MCF 10A (cell line): ENCODE results near the gene ELMO1. TPM values are rescaled to one million over a fixed set of nuclear protein-coding genes. Genes with fewer than 3 reads are reported as not detected.

ENCODE experiments used
- BruUV-seq: library from RNA; stranded (reverse); fragments of 400-500 nt; replicated peaks from 2 replicates; lab custom pipeline; 2021; lab: Mats Ljungman, UMichigan
- CTCF ChIA-PET: fragments of 300-600 bp; sonication (Branson Sonifier 250); formaldehyde crosslinking; extraction: SDS; loops from one replicate; lab custom pipeline; 2021; ENCODE audit warnings: antibody characterized with exemption, inconsistent platforms; lab: Yijun Ruan, JAX
- POLR2A ChIA-PET: fragments of 300-600, 350-650 bp; sonication (Branson Sonifier 250); formaldehyde crosslinking; extraction: SDS; loops from one replicate; lab custom pipeline; 2020; ENCODE audit warnings: antibody characterized with exemption, inconsistent platforms; lab: Yijun Ruan, JAX
- DNase-seq: peaks from one replicate; pipeline ENCODE4 v3.0.0-alpha.2; 2018; ENCODE audit not compliant: unreplicated experiment
- H3K27ac Mint-ChIP-seq: one replicate; pipeline ENCODE4 v1.8.0; 2022; ENCODE audit warnings: mild to moderate bottlenecking, low read depth, mixed read lengths; ENCODE audit not compliant: unreplicated experiment
- H3K27me3 Mint-ChIP-seq: one replicate; pipeline ENCODE4 v1.8.0; 2022; ENCODE audit warnings: mixed read lengths; ENCODE audit not compliant: insufficient read depth, unreplicated experiment
- H3K36me3 Mint-ChIP-seq: one replicate; pipeline ENCODE4 v1.8.0; 2022; ENCODE audit warnings: mild to moderate bottlenecking, moderate library complexity, mixed read lengths; ENCODE audit not compliant: insufficient read depth, unreplicated experiment
- H3K4me1 Mint-ChIP-seq: one replicate; pipeline ENCODE4 v1.8.0; 2022; ENCODE audit warnings: mixed read lengths; ENCODE audit not compliant: insufficient read depth, unreplicated experiment
- H3K4me3 Mint-ChIP-seq: one replicate; pipeline ENCODE4 v1.8.0; 2022; ENCODE audit warnings: mild to moderate bottlenecking, moderate library complexity, mixed read lengths; ENCODE audit not compliant: unreplicated experiment
- H3K9me3 Mint-ChIP-seq: one replicate; pipeline ENCODE4 v1.8.0; 2022; ENCODE audit warnings: mixed read lengths; ENCODE audit not compliant: unreplicated experiment
- CTCF ChIP-seq: fragments of 200-600 bp; IDR thresholded peaks from one replicate; pipeline ENCODE4 v1.8.0; 2022; ENCODE audit warnings: antibody characterized with exemption, mild to moderate bottlenecking; ENCODE audit not compliant: unreplicated experiment
- intact Hi-C: fragments of 100-400 bp; cut with micrococcal nuclease; formaldehyde crosslinking; loops from 2 replicates; pipeline ENCODE4 v1.14.1; 2022
- total RNA-seq: library from RNA; stranded (reverse); gene quantifications from 2 replicates; pipeline ENCODE4 v1.2.3, GENCODE V29; 2022

ELMO1 gene
- total RNA-seq, 1 experiment from 2014 or later = 0.30 TPM

GRCh38 chr7:36942541-36942940, 506.1 kb downstream of the ELMO1 start:
- no peaks in the 10 kb centered on the region for H3K4me1 Mint-ChIP-seq

DNA sequence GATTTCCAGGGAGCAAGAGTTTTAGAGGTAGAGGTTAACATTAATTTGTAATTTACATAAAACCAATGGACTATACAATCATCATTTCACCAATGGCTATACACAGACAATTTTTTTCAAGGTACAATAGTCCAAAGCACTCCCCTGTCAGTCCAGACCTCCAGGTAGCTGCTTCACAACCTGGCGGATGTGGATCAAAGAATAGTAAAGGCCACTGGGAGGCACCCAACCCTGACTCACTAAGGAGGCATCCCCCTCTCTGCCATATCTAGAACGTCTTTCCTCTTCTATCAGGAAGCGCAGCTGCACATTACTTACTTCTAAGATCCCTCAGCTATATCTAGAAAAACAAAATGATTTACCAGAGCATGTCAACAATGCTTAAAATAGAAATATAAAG, 506.6 kb downstream of the ELMO1 start:
- H3K4me3 Mint-ChIP-seq = no peak overlapping the region
- no peaks in the 10 kb centered on the region for H3K36me3 Mint-ChIP-seq
- H3K4me1 Mint-ChIP-seq = no peaks in the 10 kb centered on the region
- H3K27ac Mint-ChIP-seq = no peak overlapping the region
- no TSS peak for BruUV-seq
- ChIA-PET CTCF (interaction anchor here (0.6 to 0.7 kb wide), 4 partner anchors 25 to 1273 kb away, joined by 3 to 4 read pairs (median 3); no protein-coding TSS in a partner anchor), POLR2A (interaction anchor here (0.7 kb wide), 1 partner anchor 114 kb away, joined by 3 read pairs; no protein-coding TSS in a partner anchor)
- H3K9me3 Mint-ChIP-seq = peaks cover 7% of the 10 kb centered on the region
- intact Hi-C loops = no loop called here
- DNase-seq = no peak
- TF ChIP-seq CTCF = no peak
- H3K27me3 Mint-ChIP-seq = no peaks in the 10 kb centered on the region

More at GRCh38 chr7:36942541-36942940, 506.1 kb downstream of the ELMO1 start:
- Mint-ChIP-seq H3K4me3 (no peak overlapping the region), H3K27me3 (no peaks in the 10 kb centered on the region), H3K36me3 (no peaks in the 10 kb centered on the region), H3K27ac (no peak overlapping the region), H3K9me3 (peaks cover 7% of the 10 kb centered on the region)
- intact Hi-C loops = no loop called here
- no peak for DNase-seq
- no peak for TF ChIP-seq CTCF
- CTCF ChIA-PET = interaction anchor here (0.6 to 0.7 kb wide), 3 partner anchors 24 to 1273 kb away, joined by 3 to 4 read pairs (median 3); no protein-coding TSS in a partner anchor
- BruUV-seq = no TSS peak
- POLR2A ChIA-PET = interaction anchor here (0.7 kb wide), 1 partner anchor 114 kb away, joined by 3 read pairs; no protein-coding TSS in a partner anchor

GRCh38 chr7:36941359-36941758, 507.3 kb downstream of the ELMO1 start:
- no TSS peak for BruUV-seq
- Mint-ChIP-seq H3K27ac (no peak overlapping the region), H3K4me1 (no peaks in the 10 kb centered on the region), H3K36me3 (no peaks in the 10 kb centered on the region), H3K4me3 (no peak overlapping the region), H3K27me3 (no peaks in the 10 kb centered on the region), H3K9me3 (peaks cover 8% of the 10 kb centered on the region)
- ChIA-PET CTCF (interaction anchor here (0.7 kb wide), 1 partner anchor 28 kb away, joined by 3 read pairs; no protein-coding TSS in a partner anchor), POLR2A (interaction anchor here (1.0 kb wide), 1 partner anchor 14 kb away, joined by 3 read pairs; no protein-coding TSS in a partner anchor)
- no peak for TF ChIP-seq CTCF
- intact Hi-C loops = no loop called here
- no peak for DNase-seq

GRCh38 chr7:36939816-36940215, 508.8 kb downstream of the ELMO1 start:
- Mint-ChIP-seq H3K4me3 (no peak overlapping the region), H3K9me3 (peaks cover 14% of the 10 kb centered on the region), H3K27ac (no peak overlapping the region), H3K4me1 (no peaks in the 10 kb centered on the region), H3K36me3 (no peaks in the 10 kb centered on the region), H3K27me3 (no peaks in the 10 kb centered on the region)
- intact Hi-C loops = no loop called here
- no peak for DNase-seq
- no peak for TF ChIP-seq CTCF
- BruUV-seq = no TSS peak
- CTCF ChIA-PET = no interaction called here
- POLR2A ChIA-PET = no interaction called here
